Stimulated activated CD4-positive, alpha-beta T cell treated with anti-CD3 and anti-CD28 coated beads, Interleukin-4, amount 100 ng/mL, for 1 hour (primary cell): ENCODE results near the gene OLIG3.

Source experiments
- DNase-seq: peaks from one replicate; pipeline ENCODE4 v3.0.0-alpha.2; 2020

The OLIG3 gene

GRCh38 chr6:137494281-137494987 is at the start of gene OLIG3:
TSS of gene OLIG3 (minus strand) at chr6:137494394. CDS start at chr6:137494170, 224 bp downstream.
- DNase-seq, result peak; percentile 44

- no peak for DNase-seq
These were observed 48.9 kb upstream of the OLIG3 start for GRCh38 chr6:137543114-137543513.

- DNase-seq, result no peak
These were observed 48.5 kb upstream of the OLIG3 start for GRCh38 chr6:137542713-137543112.

- no peak for DNase-seq
These were observed 47.4 kb upstream of the OLIG3 start for GRCh38 chr6:137541534-137542063.

GRCh38 chr6:137536104-137536773 is 42.0 kb upstream of the OLIG3 start:
- no peak for DNase-seq

GRCh38 chr6:137531376-137532092 is 37.3 kb upstream of the OLIG3 start:
- no peak for DNase-seq

- no peak for DNase-seq
These were observed 36.2 kb upstream of the OLIG3 start for GRCh38 chr6:137530404-137530803.

- DNase-seq, result no peak
These were observed 28.6 kb upstream of the OLIG3 start for GRCh38 chr6:137522831-137523230.

- DNase-seq, result no peak
These were observed 28.1 kb upstream of the OLIG3 start for GRCh38 chr6:137522198-137522798.

- DNase-seq, result no peak
These were observed 26.3 kb upstream of the OLIG3 start for GRCh38 chr6:137520520-137520919.

- no peak for DNase-seq
These were observed 25.5 kb upstream of the OLIG3 start for GRCh38 chr6:137519629-137520176.

- no peak for DNase-seq
These were observed 24.3 kb upstream of the OLIG3 start for GRCh38 chr6:137518386-137518983.

GRCh38 chr6:137514418-137514817 is 20.2 kb upstream of the OLIG3 start:
- no peak for DNase-seq

GRCh38 chr6:137512757-137513605 is 18.8 kb upstream of the OLIG3 start:
- no peak for DNase-seq

GRCh38 chr6:137510923-137511322 is 16.7 kb upstream of the OLIG3 start:
- no peak for DNase-seq

- no peak for DNase-seq
These were observed 4.4 kb upstream of the OLIG3 start for GRCh38 chr6:137498481-137499190.

GRCh38 chr6:137497721-137498463 is 3.7 kb upstream of the OLIG3 start:
- DNase-seq, result peak; percentile 30

GRCh38 chr6:137496909-137497720 is 2.9 kb upstream of the OLIG3 start:
- DNase-seq, result no peak

- DNase-seq, result no peak
These were observed 2.2 kb upstream of the OLIG3 start for GRCh38 chr6:137496368-137496767.
